Fibroblast of skin of abdomen (primary cell): Measurements from ENCODE around the gene SEMA3C.

Experiments
- DNase-seq: peaks from one replicate; pipeline ENCODE4 v3.0.0-alpha.2; 2013

SEMA3C gene

GRCh38 chr7:80734011-80734410, 184.8 kb downstream of the SEMA3C start:
- no peak for DNase-seq

- DNase-seq: no peak
Observed at GRCh38 chr7:80733333-80733915, 185.4 kb downstream of the SEMA3C start.

- no peak for DNase-seq
Observed at GRCh38 chr7:80732630-80733029, 186.2 kb downstream of the SEMA3C start.

GRCh38 chr7:80731281-80731680, 187.6 kb downstream of the SEMA3C start:
- no peak for DNase-seq

DNA sequence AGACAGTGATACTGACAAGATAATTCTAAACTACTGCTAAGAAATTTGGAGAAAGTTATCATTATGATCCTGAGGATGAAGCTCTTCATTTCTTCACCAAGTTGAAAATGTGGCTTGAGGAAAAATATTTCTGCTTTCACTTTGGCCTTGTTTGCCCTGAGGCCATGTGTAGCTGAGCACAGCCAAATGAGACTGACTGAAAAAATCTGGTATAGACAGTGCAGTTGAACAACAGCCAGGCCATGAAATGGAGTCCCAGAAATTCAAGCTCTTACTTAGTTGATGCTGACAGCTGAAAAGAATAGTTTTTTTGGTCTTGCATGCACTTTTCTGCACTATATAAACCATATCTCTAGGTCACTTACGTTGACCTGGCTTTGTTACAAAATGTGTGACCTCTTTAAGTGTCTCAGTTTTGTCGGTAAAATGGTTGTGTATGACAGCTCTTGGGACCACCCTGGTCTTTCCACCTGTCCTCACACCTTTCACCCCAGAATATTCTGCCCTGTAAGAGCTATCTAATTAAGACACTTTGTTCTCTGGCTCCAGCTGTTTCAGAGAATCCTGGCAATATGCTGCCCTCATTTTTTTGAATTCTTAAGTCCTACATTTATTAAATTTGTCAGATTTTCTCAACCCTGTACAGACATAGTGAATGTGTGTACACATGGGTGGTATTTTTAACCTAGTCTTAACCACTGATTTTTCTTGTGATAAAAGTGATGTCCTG, 189.1 kb downstream of the SEMA3C start:
- peak; percentile 63 for DNase-seq

DNA sequence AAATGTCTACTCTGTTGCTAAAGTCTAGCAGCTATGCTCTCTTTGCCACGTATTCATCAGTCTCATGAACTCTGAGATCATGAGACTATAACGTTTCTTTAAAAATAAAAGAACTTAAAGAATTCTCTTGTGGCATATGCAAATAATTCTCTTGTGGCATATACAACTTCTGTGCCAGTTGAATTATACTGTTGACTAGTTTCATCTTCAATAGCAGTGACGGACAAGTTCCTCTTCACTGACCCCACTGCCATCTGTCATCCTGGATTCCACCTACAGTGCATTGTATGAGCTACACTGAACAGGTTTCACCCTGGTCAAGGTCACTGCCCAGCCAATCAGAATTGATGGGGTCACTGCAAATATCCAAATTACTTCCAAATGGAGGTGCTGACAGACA, 192.2 kb downstream of the SEMA3C start:
- DNase-seq: no peak

DNA sequence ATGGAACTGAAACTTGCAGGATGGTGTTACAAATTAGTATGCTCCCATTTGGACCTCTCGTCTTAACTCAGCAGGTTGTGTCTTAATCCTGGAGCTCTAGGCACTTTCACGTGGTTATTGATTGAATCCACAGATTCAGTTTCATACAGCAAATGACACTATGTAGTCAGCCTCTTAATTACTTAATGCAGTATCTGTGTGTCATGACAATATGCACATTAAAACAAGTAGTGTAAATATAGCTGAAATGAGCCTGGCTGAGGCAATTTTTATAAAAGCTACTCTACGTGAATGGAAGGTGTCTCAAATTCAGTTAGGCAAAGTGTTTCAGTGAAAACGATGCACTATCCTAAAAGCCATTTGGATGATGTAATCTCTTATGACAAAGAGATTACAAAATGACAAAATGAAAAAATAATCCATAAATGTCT, 193.7 kb downstream of the SEMA3C start:
- no peak for DNase-seq

GRCh38 chr7:80724249-80724871, 194.5 kb downstream of the SEMA3C start:
- peak; percentile 96 for DNase-seq

GRCh38 chr7:80722616-80723195, 196.1 kb downstream of the SEMA3C start:
- DNase-seq: peak; percentile 100

- DNase-seq: peak; percentile 85
Observed at GRCh38 chr7:80721883-80722615, 196.8 kb downstream of the SEMA3C start.

DNA sequence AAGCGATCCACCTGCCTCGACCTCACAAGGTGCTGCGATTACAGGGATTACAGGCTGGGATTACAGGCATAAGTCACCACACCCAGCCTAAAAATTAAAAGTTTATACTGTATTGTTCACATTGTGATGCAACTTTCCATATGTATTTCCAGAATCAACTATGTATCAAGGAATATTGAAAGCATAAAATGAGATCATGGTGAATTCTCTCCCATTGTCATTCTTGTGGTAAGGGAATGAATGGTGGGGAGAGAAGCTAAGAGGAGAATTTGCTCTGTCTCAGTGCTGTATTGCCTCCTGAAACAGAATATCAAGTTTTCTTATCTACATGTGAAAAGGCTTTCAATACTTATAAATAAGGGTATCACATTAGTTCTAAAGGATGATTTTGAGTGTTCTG, 198.7 kb downstream of the SEMA3C start:
- DNase-seq: peak; percentile 55

- DNase-seq: peak; percentile 84
Observed at GRCh38 chr7:80719261-80719660, 199.6 kb downstream of the SEMA3C start.

- DNase-seq: peak; percentile 57
Observed at GRCh38 chr7:80711531-80711930, 207.3 kb downstream of the SEMA3C start.

- DNase-seq: no peak
Observed at GRCh38 chr7:80708123-80708522, 210.7 kb downstream of the SEMA3C start.

DNA sequence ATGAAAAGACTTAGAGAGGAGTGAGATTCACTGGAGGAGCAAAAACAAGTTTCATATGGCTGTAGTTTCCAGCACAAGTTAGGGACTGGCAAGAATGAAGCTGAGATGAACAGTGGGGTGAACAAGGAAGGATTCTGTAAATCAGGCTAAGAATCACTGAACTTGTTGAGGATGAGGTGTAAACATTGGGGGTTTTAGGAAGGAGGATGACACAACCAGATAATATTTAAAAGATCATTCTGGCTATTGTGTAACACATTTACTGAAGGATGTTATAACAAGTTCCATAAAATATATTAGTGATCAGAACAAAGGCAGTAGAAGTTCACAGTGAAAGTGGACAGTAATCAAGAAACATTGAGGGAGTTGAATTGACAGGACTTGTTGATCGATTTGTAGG, 211.5 kb downstream of the SEMA3C start:
- peak; percentile 48 for DNase-seq

DNA sequence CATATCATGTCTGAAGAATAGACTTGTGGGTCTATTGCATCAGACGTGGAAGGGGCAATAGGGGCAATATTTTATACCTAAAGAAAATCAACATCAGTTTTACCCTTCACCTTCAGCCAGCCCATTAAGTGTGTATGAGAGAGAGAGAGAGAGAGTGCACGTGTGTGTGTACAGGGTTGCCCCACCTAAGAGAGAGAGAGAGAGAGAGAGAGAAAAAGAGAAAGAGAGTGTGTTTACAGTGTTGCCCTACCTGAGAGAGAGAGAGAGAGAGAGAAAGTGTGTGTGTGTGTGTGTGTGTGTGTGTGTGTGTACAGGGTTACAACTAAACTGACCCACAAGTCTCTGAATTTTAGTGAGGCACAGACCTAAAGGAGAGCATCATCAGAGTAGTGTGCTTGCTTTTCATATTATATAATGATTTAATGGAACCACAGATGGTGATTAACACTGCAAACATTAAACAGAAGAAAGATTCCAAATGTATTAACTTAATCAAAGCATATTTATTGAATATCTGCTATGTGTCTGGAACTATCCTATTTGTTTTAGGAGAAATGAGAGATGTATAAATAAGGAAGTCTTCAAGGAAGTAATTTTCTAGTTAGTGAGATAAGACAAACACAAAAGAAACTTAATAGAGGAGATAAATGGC, 213.6 kb downstream of the SEMA3C start:
- DNase-seq: no peak

DNA sequence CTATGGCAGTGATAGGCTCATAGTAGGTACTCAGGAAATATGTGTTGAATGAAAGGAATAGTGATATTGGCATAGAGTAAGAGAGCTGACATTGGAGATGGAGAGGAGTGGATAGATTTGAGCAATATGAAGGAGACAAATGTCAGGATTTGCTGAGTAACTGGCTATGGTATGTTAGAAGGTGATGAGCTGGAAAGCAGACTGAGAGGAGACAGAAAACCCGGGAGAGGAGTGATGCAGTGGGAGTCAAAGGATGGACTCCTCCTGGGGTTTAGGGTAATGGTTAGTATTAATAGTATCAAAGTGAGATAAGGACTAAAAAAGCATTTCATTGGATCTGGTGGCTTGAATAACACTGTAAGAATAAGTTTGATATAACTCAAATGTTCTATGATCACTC, 215.6 kb downstream of the SEMA3C start:
- DNase-seq: peak; percentile 49

- DNase-seq: peak; percentile 12
Observed at GRCh38 chr7:80699721-80700256, 219.1 kb downstream of the SEMA3C start.

- DNase-seq: peak; percentile 51
Observed at GRCh38 chr7:80699045-80699638, 219.7 kb downstream of the SEMA3C start.
